Measurements from ENCODE around the gene TM2D3.

Gene TM2D3

DNA sequence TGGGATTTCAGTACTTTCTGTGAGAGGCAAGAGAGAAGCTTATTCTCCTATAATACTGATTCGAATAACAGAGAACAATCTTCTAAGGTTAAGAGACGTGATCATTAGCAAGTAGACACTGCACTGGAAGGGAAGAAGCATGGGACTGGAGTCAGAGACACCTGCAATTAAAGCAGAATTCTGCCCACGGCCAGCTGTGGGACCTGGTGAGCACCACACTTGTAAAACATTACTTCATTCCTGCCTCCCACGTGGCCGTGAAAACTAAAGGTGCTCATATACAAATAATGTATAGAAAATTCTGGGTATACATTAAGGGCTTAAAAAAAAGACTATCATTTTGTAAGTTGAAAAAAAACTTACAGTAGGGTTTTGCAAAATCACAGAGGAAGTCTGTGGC is 2.0 kb downstream of the TM2D3 start:
- ATAC-seq = no peak
- TF ChIP-seq ZNF70 (CRISPR knock-in tag; IDR thresholded peaks at IDR 0.05) = no peak
- TF ChIP-seq ZC3H10 (CRISPR knock-in tag; IDR thresholded peaks at IDR 0.05) = no peak
- TF ChIP-seq PPARA (CRISPR knock-in tag; IDR thresholded peaks at IDR 0.05; ENCODE audit: borderline replicate concordance) = no peak
- TF ChIP-seq, protein P1, sequence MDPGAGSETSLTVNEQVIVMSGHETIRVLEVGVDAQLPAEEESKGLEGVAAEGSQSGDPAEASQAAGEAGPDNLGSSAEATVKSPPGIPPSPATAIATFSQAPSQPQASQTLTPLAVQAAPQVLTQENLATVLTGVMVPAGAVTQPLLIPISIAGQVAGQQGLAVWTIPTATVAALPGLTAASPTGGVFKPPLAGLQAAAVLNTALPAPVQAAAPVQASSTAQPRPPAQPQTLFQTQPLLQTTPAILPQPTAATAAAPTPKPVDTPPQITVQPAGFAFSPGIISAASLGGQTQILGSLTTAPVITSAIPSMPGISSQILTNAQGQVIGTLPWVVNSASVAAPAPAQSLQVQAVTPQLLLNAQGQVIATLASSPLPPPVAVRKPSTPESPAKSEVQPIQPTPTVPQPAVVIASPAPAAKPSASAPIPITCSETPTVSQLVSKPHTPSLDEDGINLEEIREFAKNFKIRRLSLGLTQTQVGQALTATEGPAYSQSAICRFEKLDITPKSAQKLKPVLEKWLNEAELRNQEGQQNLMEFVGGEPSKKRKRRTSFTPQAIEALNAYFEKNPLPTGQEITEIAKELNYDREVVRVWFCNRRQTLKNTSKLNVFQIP (CRISPR knock-in tag; IDR thresholded peaks at IDR 0.05; ENCODE audit: borderline replicate concordance, low read depth) = no peak
- TF ChIP-seq RARB (CRISPR knock-in tag; IDR thresholded peaks at IDR 0.05) = no peak
- TF ChIP-seq ZFP3 (CRISPR knock-in tag; IDR thresholded peaks at IDR 0.05) = no peak
- no peak for TF ChIP-seq CSDC2 (CRISPR knock-in tag; IDR thresholded peaks at IDR 0.05)
- TF ChIP-seq TOX (CRISPR knock-in tag; IDR thresholded peaks at IDR 0.05; ENCODE audit: borderline replicate concordance) = no peak
- TF ChIP-seq, protein P2, sequence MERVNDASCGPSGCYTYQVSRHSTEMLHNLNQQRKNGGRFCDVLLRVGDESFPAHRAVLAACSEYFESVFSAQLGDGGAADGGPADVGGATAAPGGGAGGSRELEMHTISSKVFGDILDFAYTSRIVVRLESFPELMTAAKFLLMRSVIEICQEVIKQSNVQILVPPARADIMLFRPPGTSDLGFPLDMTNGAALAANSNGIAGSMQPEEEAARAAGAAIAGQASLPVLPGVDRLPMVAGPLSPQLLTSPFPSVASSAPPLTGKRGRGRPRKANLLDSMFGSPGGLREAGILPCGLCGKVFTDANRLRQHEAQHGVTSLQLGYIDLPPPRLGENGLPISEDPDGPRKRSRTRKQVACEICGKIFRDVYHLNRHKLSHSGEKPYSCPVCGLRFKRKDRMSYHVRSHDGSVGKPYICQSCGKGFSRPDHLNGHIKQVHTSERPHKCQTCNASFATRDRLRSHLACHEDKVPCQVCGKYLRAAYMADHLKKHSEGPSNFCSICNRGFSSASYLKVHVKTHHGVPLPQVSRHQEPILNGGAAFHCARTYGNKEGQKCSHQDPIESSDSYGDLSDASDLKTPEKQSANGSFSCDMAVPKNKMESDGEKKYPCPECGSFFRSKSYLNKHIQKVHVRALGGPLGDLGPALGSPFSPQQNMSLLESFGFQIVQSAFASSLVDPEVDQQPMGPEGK (CRISPR knock-in tag; IDR thresholded peaks at IDR 0.05; ENCODE audit: borderline replicate concordance) = no peak
- TF ChIP-seq GLIS3 (CRISPR knock-in tag; IDR thresholded peaks at IDR 0.05) = no peak

DNA sequence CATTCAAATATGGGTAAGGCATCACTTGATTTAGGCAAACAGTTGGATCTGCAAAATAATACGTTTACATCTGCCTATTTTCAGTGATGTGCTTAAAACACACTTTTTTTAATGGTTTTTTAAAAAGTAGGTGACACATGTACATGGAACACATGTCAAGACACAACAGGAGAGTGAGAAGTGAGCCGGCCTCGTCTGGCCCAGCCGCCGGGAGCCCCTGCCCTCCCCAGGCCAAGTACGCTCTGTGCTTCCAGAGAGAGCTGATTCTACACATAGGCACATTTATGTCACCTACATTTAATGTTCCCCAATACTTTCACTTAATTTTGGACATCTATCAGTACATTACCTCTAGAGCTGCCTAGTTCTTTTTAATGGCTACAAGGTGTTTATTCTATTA is 3.8 kb downstream of the TM2D3 start:
- TF ChIP-seq CSDC2 (CRISPR knock-in tag; IDR thresholded peaks at IDR 0.05) (no peak), GLIS3 (CRISPR knock-in tag; IDR thresholded peaks at IDR 0.05) (no peak), SNAI2 (CRISPR knock-in tag; IDR thresholded peaks at IDR 0.05) (no peak), ZNF565 (CRISPR knock-in tag; conservative IDR thresholded peaks at IDR 0.05; ENCODE audit: low read depth) (no peak)

DNA sequence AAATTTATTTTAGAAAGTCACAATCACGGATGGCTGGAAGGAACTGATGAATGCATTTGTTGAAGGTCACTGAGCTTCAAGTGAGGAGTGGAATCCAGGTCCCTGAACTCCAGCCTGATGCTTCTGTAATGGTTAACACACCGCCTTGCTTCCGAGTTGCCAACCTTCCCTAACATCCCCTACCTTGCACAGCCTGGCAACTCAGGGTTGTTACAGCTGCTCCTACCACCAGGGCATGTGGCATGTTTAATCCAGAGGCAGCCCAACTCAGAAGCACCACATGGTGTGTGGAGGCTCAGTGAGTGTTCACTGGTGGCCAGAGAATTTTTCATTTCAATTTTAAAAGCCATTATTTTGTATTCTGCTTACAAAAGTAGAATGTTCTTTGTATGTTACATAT is 4.9 kb downstream of the TM2D3 start:
- no peak for ATAC-seq
- TF ChIP-seq GLIS3 (CRISPR knock-in tag; IDR thresholded peaks at IDR 0.05) = no peak
- TF ChIP-seq RARB (CRISPR knock-in tag; IDR thresholded peaks at IDR 0.05) = no peak
- no peak for TF ChIP-seq ZFP30 (CRISPR knock-in tag; IDR thresholded peaks at IDR 0.05)
- no peak for TF ChIP-seq ARNTL (CRISPR knock-in tag; IDR thresholded peaks at IDR 0.05; ENCODE audit: borderline replicate concordance, low read depth)
- no peak for TF ChIP-seq ZNF8 (CRISPR knock-in tag; IDR thresholded peaks at IDR 0.05)
- TF ChIP-seq ZNF565 (CRISPR knock-in tag; conservative IDR thresholded peaks at IDR 0.05; ENCODE audit: low read depth) = no peak
- TF ChIP-seq ZNF70 (CRISPR knock-in tag; IDR thresholded peaks at IDR 0.05) = no peak
- TF ChIP-seq PPARA (CRISPR knock-in tag; IDR thresholded peaks at IDR 0.05; ENCODE audit: borderline replicate concordance) = no peak
- TF ChIP-seq, protein P3, sequence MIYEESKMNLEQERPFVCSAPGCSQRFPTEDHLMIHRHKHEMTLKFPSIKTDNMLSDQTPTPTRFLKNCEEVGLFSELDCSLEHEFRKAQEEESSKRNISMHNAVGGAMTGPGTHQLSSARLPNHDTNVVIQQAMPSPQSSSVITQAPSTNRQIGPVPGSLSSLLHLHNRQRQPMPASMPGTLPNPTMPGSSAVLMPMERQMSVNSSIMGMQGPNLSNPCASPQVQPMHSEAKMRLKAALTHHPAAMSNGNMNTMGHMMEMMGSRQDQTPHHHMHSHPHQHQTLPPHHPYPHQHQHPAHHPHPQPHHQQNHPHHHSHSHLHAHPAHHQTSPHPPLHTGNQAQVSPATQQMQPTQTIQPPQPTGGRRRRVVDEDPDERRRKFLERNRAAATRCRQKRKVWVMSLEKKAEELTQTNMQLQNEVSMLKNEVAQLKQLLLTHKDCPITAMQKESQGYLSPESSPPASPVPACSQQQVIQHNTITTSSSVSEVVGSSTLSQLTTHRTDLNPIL (CRISPR knock-in tag; IDR thresholded peaks at IDR 0.05; ENCODE audit: low read depth) = no peak
- TF ChIP-seq CSDC2 (CRISPR knock-in tag; IDR thresholded peaks at IDR 0.05) = no peak
- TF ChIP-seq, protein P1 (CRISPR knock-in tag; IDR thresholded peaks at IDR 0.05; ENCODE audit: borderline replicate concordance, low read depth) = no peak
- no peak for TF ChIP-seq TCF4 (CRISPR knock-in tag; IDR thresholded peaks at IDR 0.05; ENCODE audit: borderline replicate concordance)
- no peak for TF ChIP-seq OSR1 (CRISPR knock-in tag; IDR thresholded peaks at IDR 0.05)

More for the DNA sequence above, 3.8 kb downstream of the TM2D3 start:
- no peak for ATAC-seq

DNA sequence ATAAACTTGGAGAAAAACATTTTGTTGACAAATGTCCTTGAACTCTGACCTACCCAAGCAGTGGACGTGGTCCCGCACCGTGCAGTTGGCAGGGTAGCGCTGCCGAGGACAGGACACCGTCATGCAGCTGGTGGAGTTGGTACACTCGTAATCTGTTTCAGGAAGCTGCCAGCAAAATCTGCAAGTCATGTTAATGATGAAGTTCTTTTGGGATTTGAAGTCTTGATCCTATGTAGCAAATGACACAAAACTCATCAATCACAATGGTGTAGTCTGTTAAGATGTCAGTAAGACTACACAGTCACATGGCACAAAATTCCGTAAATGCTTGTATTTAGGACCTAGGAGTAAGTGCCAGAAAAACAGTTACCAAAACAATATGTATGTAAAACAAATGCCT is 5.5 kb downstream of the TM2D3 start:
- ATAC-seq = no peak
- TF ChIP-seq TOX (CRISPR knock-in tag; IDR thresholded peaks at IDR 0.05; ENCODE audit: borderline replicate concordance) (no peak), ZFP30 (CRISPR knock-in tag; IDR thresholded peaks at IDR 0.05) (no peak), ZNF565 (CRISPR knock-in tag; conservative IDR thresholded peaks at IDR 0.05; ENCODE audit: low read depth) (no peak), CSDC2 (CRISPR knock-in tag; IDR thresholded peaks at IDR 0.05) (no peak), RARB (CRISPR knock-in tag; IDR thresholded peaks at IDR 0.05) (no peak), SNAI2 (CRISPR knock-in tag; IDR thresholded peaks at IDR 0.05) (no peak), BACH2 (CRISPR knock-in tag; IDR thresholded peaks at IDR 0.05; ENCODE audit: borderline replicate concordance) (no peak), ZNF70 (CRISPR knock-in tag; IDR thresholded peaks at IDR 0.05) (no peak), TCF4 (CRISPR knock-in tag; IDR thresholded peaks at IDR 0.05; ENCODE audit: borderline replicate concordance) (no peak), ESRRG (CRISPR knock-in tag; IDR thresholded peaks at IDR 0.05) (no peak), ISL1 (CRISPR knock-in tag; IDR thresholded peaks at IDR 0.05) (no peak)
- TF ChIP-seq, protein P3 (CRISPR knock-in tag; IDR thresholded peaks at IDR 0.05; ENCODE audit: low read depth) = no peak
- TF ChIP-seq, protein P4, sequence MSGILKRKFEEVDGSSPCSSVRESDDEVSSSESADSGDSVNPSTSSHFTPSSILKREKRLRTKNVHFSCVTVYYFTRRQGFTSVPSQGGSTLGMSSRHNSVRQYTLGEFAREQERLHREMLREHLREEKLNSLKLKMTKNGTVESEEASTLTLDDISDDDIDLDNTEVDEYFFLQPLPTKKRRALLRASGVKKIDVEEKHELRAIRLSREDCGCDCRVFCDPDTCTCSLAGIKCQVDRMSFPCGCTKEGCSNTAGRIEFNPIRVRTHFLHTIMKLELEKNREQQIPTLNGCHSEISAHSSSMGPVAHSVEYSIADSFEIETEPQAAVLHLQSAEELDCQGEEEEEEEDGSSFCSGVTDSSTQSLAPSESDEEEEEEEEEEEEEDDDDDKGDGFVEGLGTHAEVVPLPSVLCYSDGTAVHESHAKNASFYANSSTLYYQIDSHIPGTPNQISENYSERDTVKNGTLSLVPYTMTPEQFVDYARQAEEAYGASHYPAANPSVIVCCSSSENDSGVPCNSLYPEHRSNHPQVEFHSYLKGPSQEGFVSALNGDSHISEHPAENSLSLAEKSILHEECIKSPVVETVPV (CRISPR knock-in tag; IDR thresholded peaks at IDR 0.05) = no peak
- TF ChIP-seq, protein P1 (CRISPR knock-in tag; IDR thresholded peaks at IDR 0.05; ENCODE audit: borderline replicate concordance, low read depth) = no peak
- TF ChIP-seq, protein P2 (CRISPR knock-in tag; IDR thresholded peaks at IDR 0.05; ENCODE audit: borderline replicate concordance) = no peak
